OCI-LY3 (cell line): Measurements from ENCODE around the gene LMNA.

ENCODE experiments used
- CTCF ChIP-seq: fragments of 200-600, 300-600 bp; sonication (generic); IDR thresholded peaks from 2 replicates; pipeline ENCODE4 v1.5.1; 2014; ENCODE audit warnings: antibody characterized with exemption, low read length, low read depth
- EZH2phosphoT487 ChIP-seq: fragments of 200-600 bp; shearing (Covaris generic); IDR thresholded peaks from 2 replicates; pipeline ENCODE4 v1.6.1; 2018; ENCODE audit warnings: antibody characterized with exemption, mixed run types, low read depth

- TF ChIP-seq CTCF, result no peak
- TF ChIP-seq EZH2phosphoT487, result no peak
Measured at GRCh38 chr1:156152628-156153027, 38.1 kb downstream of the LMNA start.
